Spleen (tissue), 11 donors: ENCODE results near the gene MAPK13. TPM values are rescaled to one million over a fixed set of nuclear protein-coding genes. Genes with fewer than 3 reads are reported as not detected.

Experiments used
- DNase-seq: peaks from one replicate; pipeline ENCODE4 v3.0.0-alpha.2; 2020
- H3K27ac ChIP-seq, 8 donors: fragments of 200-600 bp; sonication (generic) in 7 of 8; 1 replicate in 4 of 8; 2 replicates in 4 of 8; pipeline versions ENCODE4 v1.5.0 to v1.8.0; 2016 to 2021; ENCODE audit warnings: inconsistent platforms in 4 of 8, mild to moderate bottlenecking in 4 of 8, moderate library complexity in 1 of 8
- H3K27me3 ChIP-seq, 7 donors: fragments of 200-600 bp; sonication (generic) in 6 of 7; replicated peaks in 1 of 7; 1 replicate in 4 of 7; 2 replicates in 3 of 7; pipeline versions ENCODE4 v1.5.0 to v1.8.0; 2016 to 2021; ENCODE audit warnings: inconsistent platforms in 3 of 7, mild to moderate bottlenecking in 1 of 7
- H3K36me3 ChIP-seq, 6 donors: fragments of 200-600 bp; sonication (generic) in 5 of 6; 1 replicate in 4 of 6; 2 replicates in 2 of 6; pipeline versions ENCODE4 v1.5.0 to v1.8.0; 2016 to 2021; ENCODE audit warnings: inconsistent platforms in 2 of 6
- H3K4me1 ChIP-seq, 6 donors: fragments of 200-600 bp; sonication (generic) in 5 of 6; 1 replicate in 3 of 6; 2 replicates in 3 of 6; pipeline versions ENCODE4 v1.5.0 to v1.8.0; 2016 to 2021; ENCODE audit warnings: inconsistent platforms in 3 of 6
- H3K4me3 ChIP-seq, 8 donors: fragments of 200-600 bp; sonication (generic) in 7 of 8; 1 replicate in 4 of 8; 2 replicates in 4 of 8; pipeline versions ENCODE4 v1.5.0 to v1.8.0; 2016 to 2021; ENCODE audit warnings: inconsistent platforms in 4 of 8, mild to moderate bottlenecking in 4 of 8, moderate library complexity in 2 of 8
- H3K9me3 ChIP-seq, 8 donors: fragments of 200-600 bp; sonication (generic) in 7 of 8; 1 replicate in 4 of 8; 2 replicates in 4 of 8; pipeline versions ENCODE4 v1.5.0 to v1.8.0; 2016 to 2021; ENCODE audit warnings: inconsistent platforms in 4 of 8
- POLR2A ChIP-seq, 3 donors: fragments of 450-650 bp; IDR thresholded peaks; one replicate each; pipeline ENCODE4 v1.5.1; 2017; ENCODE audit warnings: antibody characterized with exemption in 3 of 3, mild to moderate bottlenecking in 1 of 3
- POLR2AphosphoS5 ChIP-seq, 3 donors: sonication (generic); formaldehyde crosslinking; IDR thresholded peaks; one replicate each; pipeline ENCODE4 v1.5.1; 2017; ENCODE audit warnings: antibody characterized with exemption in 3 of 3
- WGBS, 5 donors: extraction: QIAGEN DNeasy Blood & Tissue Kit in 3 of 5; methylation state at CpG; one replicate each; pipeline versions ENCODE4 v1.1.5 to v1.1.7; 2013 to 2018; 5-methylcytosine and 5-hydroxymethylcytosine counted together
- intact Hi-C: fragments of 100-400 bp; cut with DNase I; formaldehyde crosslinking; loops from one replicate; pipeline ENCODE4 v1.15.0; 2023; ENCODE audit warnings: low total_unique reads
- polyA plus RNA-seq, 3 donors: library from polyadenylated mRNA; stranded (reverse); fragments of 200-250 nt; gene quantifications; one replicate each; pipeline ENCODE4 v1.2.1, GENCODE V29; 2013
- total RNA-seq, 7 donors: library from RNA; depleted of rRNA in 3 of 7; stranded (reverse); fragments of >200 nt in 3 of 7; fragmentation: NEBNext Ultra II Directional in 4 of 7; extraction: Animal tissue kit (Norgen Biotek cat#: 25700) in 4 of 7; gene quantifications; one replicate each; pipeline versions ENCODE4 v1.1.0 to v1.2.1, GENCODE V29; 2016 to 2021
- TF ChIP-seq, protein P1 (sequence below), 11 experiments: fragments of 200-600 bp in 7 of 11; fragments of 450-650 bp in 4 of 11; sonication (generic) in 4 of 11; IDR thresholded peaks in 8 of 11; conservative IDR thresholded peaks in 3 of 11; 1 replicate in 7 of 11; 2 replicates in 4 of 11; pipeline versions ENCODE4 v1.4.0 to v1.8.0; 2016 to 2021; ENCODE audit warnings: antibody characterized with exemption in 11 of 11, inconsistent platforms in 4 of 11, mild to moderate bottlenecking in 1 of 11
- donor health status: healthy with polysubstance abuse.
- donor health status: DM: no; HTN: no; CAD: no; lungs with moderate emphysema.
- donor health status: DM: no; HTN: no; CAD: no.
- donor health status: Bipolar disorder and iron deficiency.
- donor health status: healthy.
- donor health status: DM: no; HTN: no; CAD: no.
- donor health status: DM: yes; HTN: yes; CAD: no.

The MAPK13 gene
- total and polyA plus RNA-seq, 10 donors = 6.2 to 30.0 (median 17.7) TPM

DNA sequence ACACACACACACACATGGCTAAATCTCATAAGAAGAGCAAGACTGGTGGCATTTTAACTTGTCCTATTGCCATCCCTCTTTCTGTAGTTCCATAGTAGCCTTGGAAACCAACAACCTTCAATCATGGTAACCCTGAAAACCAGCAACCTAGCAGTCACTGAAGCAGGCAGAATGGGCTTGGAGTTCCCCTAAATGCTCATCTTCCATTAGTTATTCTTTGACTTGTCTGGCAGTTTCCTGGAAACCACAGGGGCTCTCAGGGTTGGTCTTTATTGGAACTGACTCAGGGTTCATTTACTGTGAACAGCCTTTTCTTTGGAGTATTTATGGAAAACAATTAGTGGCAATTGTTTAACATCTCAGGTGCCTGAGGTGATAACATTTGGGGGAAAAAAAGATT lies 46.9 kb downstream of the MAPK13 start:
- no peaks in the 10 kb centered on the region for H3K4me1 ChIP-seq
- H3K36me3 ChIP-seq = peaks cover 0 to 21% (median 0%) of the 10 kb centered on the region in 6 donors
- no peak overlapping the region for H3K27ac ChIP-seq
- no peak for DNase-seq
- peaks cover 0 to 36% (median 29%) of the 10 kb centered on the region in 8 donors for H3K9me3 ChIP-seq
- no peak overlapping the region for H3K4me3 ChIP-seq
- no peaks in the 10 kb centered on the region for H3K27me3 ChIP-seq
- TF ChIP-seq POLR2A (IDR thresholded peaks at IDR 0.05) = no peak
- TF ChIP-seq POLR2AphosphoS5 (IDR thresholded peaks at IDR 0.05) = no peak
- TF ChIP-seq, protein P1, sequence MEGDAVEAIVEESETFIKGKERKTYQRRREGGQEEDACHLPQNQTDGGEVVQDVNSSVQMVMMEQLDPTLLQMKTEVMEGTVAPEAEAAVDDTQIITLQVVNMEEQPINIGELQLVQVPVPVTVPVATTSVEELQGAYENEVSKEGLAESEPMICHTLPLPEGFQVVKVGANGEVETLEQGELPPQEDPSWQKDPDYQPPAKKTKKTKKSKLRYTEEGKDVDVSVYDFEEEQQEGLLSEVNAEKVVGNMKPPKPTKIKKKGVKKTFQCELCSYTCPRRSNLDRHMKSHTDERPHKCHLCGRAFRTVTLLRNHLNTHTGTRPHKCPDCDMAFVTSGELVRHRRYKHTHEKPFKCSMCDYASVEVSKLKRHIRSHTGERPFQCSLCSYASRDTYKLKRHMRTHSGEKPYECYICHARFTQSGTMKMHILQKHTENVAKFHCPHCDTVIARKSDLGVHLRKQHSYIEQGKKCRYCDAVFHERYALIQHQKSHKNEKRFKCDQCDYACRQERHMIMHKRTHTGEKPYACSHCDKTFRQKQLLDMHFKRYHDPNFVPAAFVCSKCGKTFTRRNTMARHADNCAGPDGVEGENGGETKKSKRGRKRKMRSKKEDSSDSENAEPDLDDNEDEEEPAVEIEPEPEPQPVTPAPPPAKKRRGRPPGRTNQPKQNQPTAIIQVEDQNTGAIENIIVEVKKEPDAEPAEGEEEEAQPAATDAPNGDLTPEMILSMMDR (IDR thresholded peaks at IDR 0.05 in 8 of 11, conservative IDR thresholded peaks at IDR 0.05 in 3 of 11) = no peak
- intact Hi-C loops = no loop called here

DNA sequence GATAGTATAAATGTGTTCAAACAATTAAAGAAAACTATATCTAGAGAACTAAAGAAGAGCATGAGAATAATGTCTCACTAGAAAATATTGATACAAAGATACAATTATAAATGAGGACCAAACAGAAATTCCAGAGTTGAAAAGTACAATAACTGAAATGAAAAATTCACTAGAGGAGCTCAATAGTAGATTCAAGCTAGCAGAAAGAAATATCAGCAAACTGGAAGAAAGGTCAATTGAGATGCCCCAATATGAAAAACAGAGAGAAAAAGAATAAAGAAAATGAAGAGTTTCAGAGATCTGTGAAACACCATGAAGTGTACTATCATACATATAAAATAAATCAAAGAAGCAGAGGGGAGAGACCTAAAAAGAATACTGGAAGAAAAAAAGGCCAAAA lies 48.2 kb downstream of the MAPK13 start:
- intact Hi-C loops = no loop called here
- Histone ChIP-seq H3K4me3 (no peak overlapping the region), H3K9me3 (peaks cover 0 to 46% (median 35%) of the 10 kb centered on the region in 8 donors), H3K4me1 (no peaks in the 10 kb centered on the region), H3K36me3 (peaks cover 0 to 21% (median 0%) of the 10 kb centered on the region in 6 donors), H3K27ac (no peak overlapping the region), H3K27me3 (no peaks in the 10 kb centered on the region)
- no peak for DNase-seq
- TF ChIP-seq, protein P1 (IDR thresholded peaks at IDR 0.05 in 8 of 11, conservative IDR thresholded peaks at IDR 0.05 in 3 of 11) = no peak
- TF ChIP-seq POLR2A (IDR thresholded peaks at IDR 0.05) = no peak

DNA sequence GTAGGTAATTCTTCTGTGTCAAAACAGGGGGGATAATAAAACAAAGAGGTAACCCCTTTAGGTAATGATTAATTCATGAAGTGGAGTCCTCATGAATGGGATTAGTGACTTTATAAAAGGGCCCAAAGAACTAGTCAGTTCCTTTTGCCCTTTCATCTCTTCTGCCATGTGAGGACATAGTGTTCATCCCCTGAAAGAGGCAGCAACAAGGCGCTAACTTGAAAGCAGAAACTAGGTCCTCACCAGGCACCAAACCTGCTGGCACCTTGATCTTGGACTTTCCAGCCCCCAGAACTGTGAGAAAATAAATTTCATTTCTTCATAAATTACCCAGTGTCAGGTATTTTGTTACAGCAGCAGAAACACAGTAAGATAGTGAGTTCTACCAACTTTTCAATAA lies 49.8 kb downstream of the MAPK13 start:
- intact Hi-C loops = no loop called here
- Histone ChIP-seq H3K4me3 (no peak overlapping the region), H3K4me1 (no peaks in the 10 kb centered on the region), H3K36me3 (peaks cover 0 to 21% (median 0%) of the 10 kb centered on the region in 6 donors), H3K27me3 (no peaks in the 10 kb centered on the region), H3K27ac (no peak overlapping the region), H3K9me3 (peaks cover 0 to 46% (median 36%) of the 10 kb centered on the region in 8 donors)
- DNase-seq = no peak
- WGBS, 5 donors = 90 to 100% (median 94%) methylated on average over 1 of the region's 1 CpG
- TF ChIP-seq, protein P1 (IDR thresholded peaks at IDR 0.05 in 8 of 11, conservative IDR thresholded peaks at IDR 0.05 in 3 of 11) = no peak
- TF ChIP-seq POLR2AphosphoS5 (IDR thresholded peaks at IDR 0.05) (no peak), POLR2A (IDR thresholded peaks at IDR 0.05) (no peak)

DNA sequence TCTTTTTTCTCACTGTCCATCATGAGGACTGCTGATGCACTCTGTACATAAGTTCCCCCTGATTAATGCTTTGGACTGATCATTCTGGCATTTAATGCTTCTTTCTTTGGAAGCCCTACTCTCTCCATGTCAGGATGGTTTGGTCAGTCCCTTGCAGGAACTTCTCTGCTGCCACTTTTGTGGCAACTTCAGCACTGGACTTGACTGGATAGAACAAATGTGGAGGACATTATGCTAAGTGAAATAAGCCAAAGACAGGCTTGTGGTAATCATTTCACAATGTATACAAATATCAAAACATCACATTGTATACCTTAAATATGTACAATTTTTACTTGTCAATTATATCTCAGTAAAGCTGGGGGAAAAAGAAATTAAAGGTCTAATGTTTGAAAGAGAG lies 54.0 kb downstream of the MAPK13 start:
- H3K27me3 ChIP-seq = no peaks in the 10 kb centered on the region
- H3K4me3 ChIP-seq = no peak overlapping the region
- no peak overlapping the region for H3K27ac ChIP-seq
- no peak for DNase-seq
- peaks cover 0 to 3% (median 0%) of the 10 kb centered on the region in 6 donors for H3K36me3 ChIP-seq
- peaks cover 0 to 23% (median 13%) of the 10 kb centered on the region in 8 donors for H3K9me3 ChIP-seq
- intact Hi-C loops = no loop called here
- no peak for TF ChIP-seq POLR2A (IDR thresholded peaks at IDR 0.05)
- H3K4me1 ChIP-seq = peaks cover 0 to 6% (median 0%) of the 10 kb centered on the region in 6 donors

DNA sequence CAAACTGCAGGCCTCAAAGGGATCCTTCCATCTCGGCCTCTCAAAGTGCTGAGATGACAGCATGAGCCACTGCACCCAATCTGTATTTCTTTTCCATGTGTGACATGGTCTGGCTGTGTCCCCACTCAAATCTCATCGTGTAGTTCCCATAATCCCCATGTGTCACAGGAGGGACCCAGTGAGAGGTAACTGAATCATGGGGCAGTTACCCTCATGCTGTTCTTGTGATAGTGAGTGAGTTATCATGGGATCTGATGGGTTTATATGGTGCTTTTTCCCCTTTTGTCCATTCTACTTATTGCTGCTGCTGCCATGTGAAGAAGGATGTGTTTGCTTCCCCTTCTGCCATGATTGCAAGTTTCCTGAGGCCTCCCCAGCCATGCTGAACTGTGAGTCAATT lies 55.9 kb downstream of the MAPK13 start:
- no peak overlapping the region for H3K27ac ChIP-seq
- WGBS, 5 donors = 83 to 94% (median 89%) methylated on average over 2 of the region's 2 CpGs
- no peak for TF ChIP-seq POLR2A (IDR thresholded peaks at IDR 0.05)
- no peak for TF ChIP-seq POLR2AphosphoS5 (IDR thresholded peaks at IDR 0.05)
- TF ChIP-seq, protein P1 (IDR thresholded peaks at IDR 0.05 in 8 of 11, conservative IDR thresholded peaks at IDR 0.05 in 3 of 11) = no peak
- no peaks in the 10 kb centered on the region for H3K27me3 ChIP-seq
- no peaks in the 10 kb centered on the region for H3K36me3 ChIP-seq
- no peak overlapping the region for H3K4me3 ChIP-seq
- H3K4me1 ChIP-seq = peaks cover 0 to 6% (median 0%) of the 10 kb centered on the region in 6 donors
- H3K9me3 ChIP-seq = peaks cover 0 to 12% (median 5%) of the 10 kb centered on the region in 8 donors
- intact Hi-C loops = no loop called here
- DNase-seq = no peak
